Testis (tissue), 2 donors: ENCODE measurements around the gene ASPA.

Experiments used
- POLR2A ChIP-seq: fragments of 450-650 bp; IDR thresholded peaks from one replicate; pipeline ENCODE4 v1.6.1; 2017; ENCODE audit warnings: antibody characterized with exemption, mild to moderate bottlenecking, moderate library complexity
- TF ChIP-seq, protein P1 (sequence below), 3 experiments: fragments of 450-650 bp in 2 of 3; fragments of 200-600 bp in 1 of 3; sonication (generic) in 1 of 3; IDR thresholded peaks; one replicate each; pipeline ENCODE4 v1.5.1; 2016 to 2019; ENCODE audit warnings: antibody characterized with exemption in 3 of 3, mild to moderate bottlenecking in 2 of 3, moderate library complexity in 1 of 3

GRCh38 chr17:3497101-3497500 lies 21.3 kb downstream of the ASPA start:
- TF ChIP-seq, protein P1, sequence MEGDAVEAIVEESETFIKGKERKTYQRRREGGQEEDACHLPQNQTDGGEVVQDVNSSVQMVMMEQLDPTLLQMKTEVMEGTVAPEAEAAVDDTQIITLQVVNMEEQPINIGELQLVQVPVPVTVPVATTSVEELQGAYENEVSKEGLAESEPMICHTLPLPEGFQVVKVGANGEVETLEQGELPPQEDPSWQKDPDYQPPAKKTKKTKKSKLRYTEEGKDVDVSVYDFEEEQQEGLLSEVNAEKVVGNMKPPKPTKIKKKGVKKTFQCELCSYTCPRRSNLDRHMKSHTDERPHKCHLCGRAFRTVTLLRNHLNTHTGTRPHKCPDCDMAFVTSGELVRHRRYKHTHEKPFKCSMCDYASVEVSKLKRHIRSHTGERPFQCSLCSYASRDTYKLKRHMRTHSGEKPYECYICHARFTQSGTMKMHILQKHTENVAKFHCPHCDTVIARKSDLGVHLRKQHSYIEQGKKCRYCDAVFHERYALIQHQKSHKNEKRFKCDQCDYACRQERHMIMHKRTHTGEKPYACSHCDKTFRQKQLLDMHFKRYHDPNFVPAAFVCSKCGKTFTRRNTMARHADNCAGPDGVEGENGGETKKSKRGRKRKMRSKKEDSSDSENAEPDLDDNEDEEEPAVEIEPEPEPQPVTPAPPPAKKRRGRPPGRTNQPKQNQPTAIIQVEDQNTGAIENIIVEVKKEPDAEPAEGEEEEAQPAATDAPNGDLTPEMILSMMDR (IDR thresholded peaks at IDR 0.05): no peak
- no peak for TF ChIP-seq POLR2A
